HUDEP-2 (cell line): ENCODE data around the gene PCDH11Y.
"Not testable (repeated sequence)": the region's sequence is repeated elsewhere in the genome, so short reads cannot be mapped to it uniquely, and the experiment has no call there.

Source experiments
- DNase-seq, 76 experiments: peaks; one replicate each; lab custom pipeline; 2025; ENCODE audit not compliant: unreplicated experiment in 76 of 76; lab: John Stamatoyannopoulos, UW

PCDH11Y gene, protein sequence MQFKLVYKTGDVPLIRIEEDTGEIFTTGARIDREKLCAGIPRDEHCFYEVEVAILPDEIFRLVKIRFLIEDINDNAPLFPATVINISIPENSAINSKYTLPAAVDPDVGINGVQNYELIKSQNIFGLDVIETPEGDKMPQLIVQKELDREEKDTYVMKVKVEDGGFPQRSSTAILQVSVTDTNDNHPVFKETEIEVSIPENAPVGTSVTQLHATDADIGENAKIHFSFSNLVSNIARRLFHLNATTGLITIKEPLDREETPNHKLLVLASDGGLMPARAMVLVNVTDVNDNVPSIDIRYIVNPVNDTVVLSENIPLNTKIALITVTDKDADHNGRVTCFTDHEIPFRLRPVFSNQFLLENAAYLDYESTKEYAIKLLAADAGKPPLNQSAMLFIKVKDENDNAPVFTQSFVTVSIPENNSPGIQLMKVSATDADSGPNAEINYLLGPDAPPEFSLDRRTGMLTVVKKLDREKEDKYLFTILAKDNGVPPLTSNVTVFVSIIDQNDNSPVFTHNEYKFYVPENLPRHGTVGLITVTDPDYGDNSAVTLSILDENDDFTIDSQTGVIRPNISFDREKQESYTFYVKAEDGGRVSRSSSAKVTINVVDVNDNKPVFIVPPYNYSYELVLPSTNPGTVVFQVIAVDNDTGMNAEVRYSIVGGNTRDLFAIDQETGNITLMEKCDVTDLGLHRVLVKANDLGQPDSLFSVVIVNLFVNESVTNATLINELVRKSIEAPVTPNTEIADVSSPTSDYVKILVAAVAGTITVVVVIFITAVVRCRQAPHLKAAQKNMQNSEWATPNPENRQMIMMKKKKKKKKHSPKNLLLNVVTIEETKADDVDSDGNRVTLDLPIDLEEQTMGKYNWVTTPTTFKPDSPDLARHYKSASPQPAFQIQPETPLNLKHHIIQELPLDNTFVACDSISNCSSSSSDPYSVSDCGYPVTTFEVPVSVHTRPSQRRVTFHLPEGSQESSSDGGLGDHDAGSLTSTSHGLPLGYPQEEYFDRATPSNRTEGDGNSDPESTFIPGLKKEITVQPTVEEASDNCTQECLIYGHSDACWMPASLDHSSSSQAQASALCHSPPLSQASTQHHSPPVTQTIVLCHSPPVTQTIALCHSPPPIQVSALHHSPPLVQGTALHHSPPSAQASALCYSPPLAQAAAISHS (N-terminal part only)

DNA sequence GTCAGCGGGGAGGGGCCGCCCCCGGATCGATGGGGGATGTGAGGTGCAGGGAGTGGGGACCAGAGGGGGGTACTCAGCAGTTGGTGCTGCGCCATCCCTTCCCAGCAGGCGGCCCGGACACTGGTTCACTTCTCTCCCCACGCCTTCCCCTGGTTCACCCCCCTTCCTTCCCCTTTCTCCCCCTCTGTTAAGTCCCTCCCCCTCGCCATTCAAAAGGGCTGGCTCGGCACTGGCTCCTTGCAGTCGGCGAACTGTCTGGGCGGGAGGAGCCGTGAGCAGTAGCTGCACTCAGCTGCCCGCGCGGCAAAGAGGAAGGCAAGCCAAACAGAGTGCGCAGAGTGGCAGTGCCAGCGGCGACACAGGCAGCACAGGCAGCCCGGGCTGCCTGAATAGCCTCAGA lies at the start of gene PCDH11Y:
Gene PCDH11Y (plus strand): TSS at position 240 of the 400 bp plus-strand sequence. CDS start 56,804 bp downstream, outside the sequence.
- not testable (repeated sequence) for DNase-seq

DNA sequence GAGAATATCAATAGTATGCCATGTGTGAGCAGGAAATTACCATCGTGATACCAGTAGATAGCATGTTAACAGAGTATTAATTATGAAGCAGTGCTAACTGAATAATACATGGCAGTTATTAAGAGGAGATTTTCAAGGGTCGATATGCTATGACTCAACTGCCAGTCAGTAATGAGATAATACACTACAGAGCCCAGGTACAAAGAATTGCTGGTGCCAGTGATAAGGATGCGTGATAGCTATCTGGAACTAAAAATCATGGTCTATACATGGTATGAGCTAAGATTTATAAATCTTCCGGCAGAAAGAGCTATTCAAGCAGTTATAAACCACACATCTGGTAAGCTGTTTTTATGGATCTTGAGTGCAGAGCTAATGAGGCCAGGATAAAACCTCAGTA lies 32.2 kb upstream of the PCDH11Y start:
- not testable (repeated sequence) for DNase-seq

DNA sequence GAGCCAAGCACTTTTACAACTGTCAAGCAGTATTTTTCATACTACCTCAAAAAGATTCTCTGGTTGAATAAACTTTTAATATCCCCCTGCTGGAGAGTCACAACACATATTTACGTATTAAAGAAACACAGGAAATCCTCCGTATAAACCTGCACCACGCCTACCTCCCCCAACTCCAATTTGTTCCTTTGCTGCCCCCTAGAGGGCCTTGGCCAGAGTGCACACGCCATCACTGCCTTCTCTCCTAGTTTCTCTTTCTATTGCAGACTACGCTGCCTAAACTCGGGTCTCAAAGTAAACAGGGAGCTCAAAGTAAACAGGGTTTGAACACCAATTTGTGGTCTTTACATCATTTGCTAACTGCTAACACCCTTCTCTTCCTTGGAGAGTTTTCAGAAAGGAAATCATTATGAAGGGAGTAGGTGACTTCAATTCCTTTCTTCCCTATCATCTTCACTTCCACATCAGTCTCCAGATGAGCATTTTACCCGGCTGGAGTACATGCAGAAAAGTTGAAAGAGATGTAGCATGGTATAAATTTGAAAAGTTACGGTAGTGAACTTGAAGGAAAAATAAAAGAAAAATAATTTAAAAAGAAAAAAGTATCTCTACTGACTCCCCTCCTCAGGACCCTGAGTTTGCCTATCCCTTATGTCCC lies 8.2 kb upstream of the PCDH11Y start:
- not testable (repeated sequence) for DNase-seq

DNA sequence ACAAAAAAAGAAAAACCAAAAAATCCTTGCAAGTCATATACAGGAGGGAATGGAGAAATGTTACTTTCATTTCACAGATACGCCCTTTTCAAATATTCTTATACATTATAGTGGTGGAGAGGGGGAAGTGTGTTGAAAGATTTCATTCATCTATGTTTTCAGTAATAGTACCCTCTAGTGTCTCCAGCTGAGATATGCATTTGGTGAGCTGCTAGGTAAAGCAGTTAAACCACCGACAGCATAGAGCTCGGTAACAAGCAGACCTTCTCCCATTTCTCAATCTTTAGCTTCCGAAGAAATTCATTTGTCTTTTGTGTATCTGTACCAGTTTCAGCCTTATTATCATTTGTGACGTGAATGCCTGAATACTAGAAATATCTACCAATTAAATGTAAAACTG lies 5.2 kb upstream of the PCDH11Y start:
- DNase-seq: not testable (repeated sequence)

DNA sequence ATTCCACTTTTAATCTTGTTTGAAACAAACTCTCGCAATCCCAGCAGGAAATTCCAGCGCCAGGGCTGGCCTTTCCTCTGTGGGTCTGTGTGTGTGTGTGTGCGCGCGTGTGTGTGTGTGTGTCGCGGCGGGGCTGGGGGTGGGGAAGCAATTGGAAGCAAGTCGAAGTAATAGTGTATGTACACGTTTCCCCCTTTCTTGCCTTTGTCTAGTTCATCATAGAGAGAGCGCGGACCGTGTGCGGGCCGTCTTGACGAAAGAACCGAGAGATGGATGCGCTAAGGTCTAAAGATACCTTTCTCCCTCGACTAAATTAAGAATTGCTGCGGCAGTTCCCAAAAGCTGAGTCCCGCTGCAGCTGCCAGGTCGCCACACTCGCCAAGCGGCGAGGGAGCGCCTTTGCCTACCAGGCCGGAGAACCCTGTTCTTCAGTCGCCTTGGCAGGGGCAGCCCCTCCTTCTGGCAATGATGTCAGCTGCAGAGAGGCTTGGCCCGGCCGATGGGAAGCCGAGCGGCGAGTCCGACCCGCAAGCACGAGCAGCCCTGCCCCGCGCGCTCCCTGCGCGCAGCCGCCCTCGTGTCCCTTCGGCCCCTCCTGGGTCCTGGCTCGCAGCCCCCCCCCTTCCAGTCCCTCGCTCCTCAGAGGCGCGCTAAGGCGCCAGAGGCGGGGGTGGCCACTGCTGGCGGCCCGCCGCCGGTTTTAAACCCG lies 2.5 kb downstream of the PCDH11Y start:
- DNase-seq: not testable (repeated sequence)

DNA sequence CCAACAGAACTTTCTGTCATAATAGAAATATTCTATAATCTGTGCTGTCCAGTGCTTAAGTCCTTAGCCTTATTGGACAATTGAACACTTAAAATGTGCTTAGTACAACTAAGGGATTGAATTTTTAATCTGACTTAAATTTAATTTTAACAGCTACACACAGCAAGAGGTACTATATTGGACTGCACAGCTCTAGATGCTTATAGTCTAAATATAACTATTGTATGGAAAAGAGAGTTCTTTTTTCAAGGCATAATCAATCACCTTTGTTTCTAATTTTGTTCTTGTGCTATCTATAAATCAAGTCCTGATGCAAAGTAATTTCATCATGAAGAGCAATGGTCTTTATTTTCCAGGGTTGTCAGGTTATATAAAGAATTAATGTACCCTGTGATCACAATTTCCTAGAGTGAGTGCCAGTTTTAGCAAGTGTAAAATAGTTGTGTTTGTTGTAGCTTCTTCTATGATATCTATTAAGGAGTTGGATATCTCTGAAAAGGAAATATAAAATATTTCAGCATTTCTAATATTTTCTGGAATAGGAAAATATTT lies 39.0 kb downstream of the PCDH11Y start:
- DNase-seq: not testable (repeated sequence)

DNA sequence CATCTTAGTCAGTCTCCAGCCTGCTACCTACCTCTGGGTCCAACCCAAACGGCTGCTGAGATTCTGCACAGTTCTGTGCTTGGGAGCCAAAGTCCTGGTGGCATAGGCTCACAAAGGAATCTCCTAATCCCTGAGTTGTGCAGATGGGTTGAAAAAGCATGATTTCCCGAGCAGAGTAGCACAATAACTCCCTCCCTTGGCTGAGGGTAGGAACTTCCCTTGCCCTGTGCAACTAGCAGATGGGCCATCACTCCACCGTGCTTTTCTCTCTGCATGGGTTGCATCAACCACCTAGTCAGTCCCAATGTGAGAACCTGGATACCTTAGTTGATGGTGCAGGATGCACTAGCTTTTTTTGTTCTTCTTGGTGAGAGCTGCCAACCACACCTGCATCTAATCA lies 82.9 kb downstream of the PCDH11Y start:
- DNase-seq: not testable (repeated sequence)

DNA sequence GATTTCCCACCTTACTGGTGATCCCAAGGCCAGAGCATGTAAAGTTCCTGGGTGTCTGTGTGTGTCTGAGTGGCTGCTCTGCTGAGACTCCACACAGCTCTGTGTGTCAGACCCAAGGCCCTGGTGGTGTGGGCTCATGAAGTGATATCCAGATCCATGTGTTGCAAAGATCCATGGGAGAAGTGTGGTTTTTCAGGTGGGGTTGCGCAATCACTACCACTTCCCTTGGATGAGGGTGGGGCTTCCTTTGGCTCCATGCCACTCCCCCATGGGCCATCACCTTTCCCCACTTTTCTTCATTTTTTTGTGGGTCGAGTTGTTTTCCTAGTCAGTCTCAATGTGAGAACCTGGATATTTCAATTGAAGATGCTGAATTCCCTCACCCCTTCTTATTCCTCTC lies 182.9 kb downstream of the PCDH11Y start:
- DNase-seq: not testable (repeated sequence)

DNA sequence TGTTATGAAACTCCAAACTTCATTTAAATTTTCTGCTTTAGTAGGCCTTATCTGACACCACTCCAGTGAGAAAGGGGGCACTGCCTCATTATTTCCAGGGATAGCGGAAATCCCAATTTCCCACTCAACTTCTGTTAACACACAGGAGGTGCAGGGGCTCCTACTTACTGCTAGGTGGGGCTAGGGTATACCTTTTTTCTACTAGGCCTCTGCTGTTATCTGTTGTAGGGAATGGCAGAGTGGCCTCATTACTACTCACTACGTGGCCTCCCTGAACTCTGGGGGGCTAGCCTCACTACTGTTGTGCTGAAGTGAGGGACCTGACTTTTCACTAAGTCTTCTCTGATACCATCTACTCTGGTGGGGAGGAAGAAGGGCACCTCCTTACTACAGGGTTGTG lies 215.0 kb downstream of the PCDH11Y start:
- not testable (repeated sequence) for DNase-seq

DNA sequence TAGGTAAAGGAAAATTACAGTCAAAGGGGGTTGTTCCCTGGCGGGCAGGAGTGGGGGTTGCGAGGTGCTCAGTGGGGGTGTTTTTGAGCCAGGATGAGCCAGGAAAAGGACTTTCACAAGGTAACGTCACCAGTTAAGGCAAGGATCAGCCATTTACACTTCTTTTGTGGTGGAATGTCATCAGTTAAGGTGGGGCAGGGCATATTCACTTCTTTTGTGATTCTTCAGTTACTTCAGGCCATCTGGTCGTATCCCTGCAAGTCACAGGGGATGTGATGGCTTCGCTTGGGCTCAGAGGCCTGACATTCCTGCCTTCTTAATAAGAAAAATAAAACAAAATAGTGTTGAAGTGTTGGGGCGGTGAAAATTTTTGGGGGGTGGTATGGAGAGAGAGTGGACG lies 324.8 kb downstream of the PCDH11Y start:
- not testable (repeated sequence) for DNase-seq

DNA sequence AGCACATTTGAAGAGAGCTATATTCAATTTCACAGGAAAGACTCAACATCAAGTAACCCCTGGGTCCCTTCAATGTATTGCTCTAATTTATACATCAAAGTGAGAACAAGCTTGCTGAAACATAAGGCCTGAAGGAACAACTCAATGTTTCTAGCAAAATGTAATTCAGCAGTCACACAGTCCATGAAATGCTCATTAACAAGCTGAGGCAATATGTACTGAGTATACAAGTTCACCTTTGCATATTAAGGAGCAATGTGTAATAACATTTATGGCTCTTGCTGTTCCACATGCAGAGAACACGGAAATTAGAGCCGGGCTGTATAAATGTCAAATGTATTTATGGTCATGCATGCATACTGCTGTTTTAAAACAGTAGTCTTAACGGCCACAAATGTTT lies 342.1 kb downstream of the PCDH11Y start:
- DNase-seq: not testable (repeated sequence)

DNA sequence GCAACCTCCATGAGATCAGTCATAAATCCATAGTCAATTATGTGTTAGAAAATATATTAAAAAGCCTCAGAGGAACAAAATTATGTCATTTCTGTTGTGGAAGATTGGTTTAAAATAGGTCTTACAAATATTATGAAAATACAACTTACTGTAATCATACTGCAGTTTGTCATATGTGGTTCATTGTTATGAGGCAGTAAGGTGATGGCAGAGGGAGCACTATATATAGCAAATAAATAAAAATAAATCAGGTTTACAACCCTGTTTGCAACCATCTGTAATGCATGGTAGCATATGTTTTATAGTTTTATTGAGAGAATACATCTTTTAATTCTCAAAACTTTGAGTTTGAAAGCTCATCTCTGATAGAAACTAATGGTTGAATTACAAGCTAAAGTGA lies 543.6 kb downstream of the PCDH11Y start:
- not testable (repeated sequence) for DNase-seq

DNA sequence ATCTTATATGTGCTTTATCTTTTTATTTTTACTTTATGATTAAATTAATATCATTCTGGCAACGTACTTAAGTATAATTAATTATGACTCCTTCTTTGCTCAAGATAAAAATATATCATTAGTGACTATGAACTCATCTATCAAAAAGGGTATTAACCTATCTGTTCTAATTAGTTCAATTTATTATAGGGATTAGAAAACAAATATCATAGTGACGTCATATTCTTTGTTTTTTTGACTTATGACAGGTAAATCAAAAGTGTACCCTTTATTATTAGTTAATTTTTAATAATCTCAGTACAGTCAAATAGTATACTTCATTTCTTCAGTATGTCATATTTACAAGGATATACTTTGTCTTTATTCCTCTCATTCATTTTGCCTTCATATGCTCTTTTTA lies 638.5 kb downstream of the PCDH11Y start:
- not testable (repeated sequence) for DNase-seq

DNA sequence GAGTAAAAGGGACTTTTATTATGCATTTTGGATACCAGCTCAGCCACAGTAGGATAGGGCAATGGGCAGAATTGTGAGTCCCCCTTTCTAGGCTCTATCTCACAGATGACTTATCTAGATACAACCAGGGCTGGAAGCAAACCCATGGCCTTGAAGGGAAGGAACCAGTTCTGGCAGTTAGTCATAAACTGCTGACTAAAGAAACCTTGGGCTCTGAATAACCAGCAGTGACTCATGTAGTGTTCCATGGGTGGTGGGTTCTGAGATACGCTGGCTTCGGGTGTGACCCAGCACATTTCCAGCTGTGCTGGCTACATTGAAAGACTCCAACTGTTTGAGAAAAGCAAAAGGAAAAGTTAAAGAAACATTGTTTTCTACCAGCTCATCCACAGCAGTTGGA lies 679.2 kb downstream of the PCDH11Y start:
- DNase-seq: not testable (repeated sequence)

DNA sequence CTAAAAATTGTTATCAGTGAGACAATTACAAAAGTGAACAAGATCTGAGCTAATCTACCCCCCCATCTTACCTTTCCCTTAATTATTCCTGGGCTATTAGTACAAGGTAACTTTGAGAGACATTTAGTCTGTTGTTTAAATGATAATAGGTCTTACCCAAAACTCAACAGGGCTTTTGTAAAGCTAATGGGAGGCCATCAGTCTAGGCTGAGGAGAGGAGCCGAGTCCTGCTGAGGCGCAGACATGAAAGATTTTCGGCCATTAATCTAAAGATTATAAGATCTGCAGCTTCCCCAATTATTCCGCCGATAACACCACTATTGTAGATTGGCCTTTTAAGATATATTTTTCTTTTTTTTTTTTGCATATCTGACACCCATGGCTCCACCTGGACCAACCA lies 708.6 kb downstream of the PCDH11Y start:
- DNase-seq: not testable (repeated sequence)

DNA sequence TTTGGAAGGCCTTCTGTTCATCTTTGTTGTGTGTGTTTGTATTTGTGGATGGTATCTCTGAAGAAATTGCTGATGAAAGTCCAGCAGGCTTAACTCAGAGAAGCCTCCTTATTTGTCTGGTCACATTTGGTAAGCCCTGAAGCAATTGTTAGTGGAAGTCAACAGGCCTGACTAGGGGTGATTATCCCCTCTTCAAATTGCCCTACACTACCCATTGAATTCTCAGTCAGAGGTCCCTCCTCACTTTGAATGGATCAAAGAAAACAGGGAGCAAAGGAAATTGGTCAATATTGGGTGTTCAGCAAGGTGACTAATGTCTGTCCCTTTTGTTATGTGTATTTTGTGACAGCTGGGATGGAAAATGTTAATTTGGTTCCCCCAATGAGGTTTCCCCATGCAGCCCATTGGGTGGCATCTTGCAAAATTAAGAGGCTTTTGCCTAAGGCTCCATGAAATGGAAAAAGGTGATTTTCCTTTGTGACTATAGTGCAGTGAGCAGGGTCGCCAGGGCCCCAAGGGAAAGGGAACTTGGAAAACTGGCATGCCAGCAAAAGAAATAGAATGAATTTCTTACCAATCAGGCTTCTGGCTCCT lies 709.8 kb downstream of the PCDH11Y start:
- not testable (repeated sequence) for DNase-seq

DNA sequence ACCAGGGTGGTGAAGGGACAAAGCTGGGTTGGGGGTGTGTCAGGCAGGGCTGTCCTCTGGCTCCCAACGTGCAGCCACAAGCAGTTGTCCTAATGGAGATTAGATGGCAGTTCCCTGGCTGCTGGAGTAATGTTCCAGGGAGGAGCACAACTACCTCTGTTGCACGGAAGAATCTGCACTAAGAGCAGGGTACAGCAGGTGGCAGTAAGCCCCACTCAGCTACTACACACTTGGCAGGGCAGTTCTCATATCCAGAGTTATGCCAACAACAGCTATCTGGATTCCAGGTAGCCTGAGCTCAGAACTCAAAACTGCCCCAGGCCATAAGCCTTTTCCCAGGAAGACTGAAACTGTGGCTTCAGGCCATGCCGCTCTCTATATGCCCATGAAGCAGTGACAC lies 761.3 kb downstream of the PCDH11Y start:
- DNase-seq: not testable (repeated sequence)

DNA sequence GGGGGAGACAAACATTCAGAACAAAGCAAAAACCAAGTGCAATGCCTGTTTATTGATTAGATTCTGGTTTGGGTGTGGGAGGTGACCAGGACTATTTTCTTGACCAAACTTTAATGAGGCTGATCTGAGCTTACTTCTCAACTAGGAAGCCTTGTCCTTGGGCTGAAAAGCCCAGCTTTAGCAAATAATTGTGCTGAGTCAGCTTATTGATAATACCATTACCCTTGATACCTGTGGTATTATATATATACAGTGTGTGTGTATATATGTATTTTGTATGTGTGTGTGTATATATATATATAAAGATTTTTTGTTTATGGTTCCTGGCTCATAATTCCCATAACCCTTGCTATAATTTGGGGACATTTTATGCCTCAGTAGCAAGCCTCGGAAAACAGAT lies 776.4 kb downstream of the PCDH11Y start:
- not testable (repeated sequence) for DNase-seq
